GM19023 (cell line): ENCODE results near the gene UXT.
"Not testable (repeated sequence)": the region's sequence is repeated elsewhere in the genome, so short reads cannot be mapped to it uniquely, and the experiment has no call there.

Source experiments
- ATAC-seq: cut with Tn5 transposase; IDR thresholded peaks from one replicate; pipeline ENCODE4 v1.9.1; 2021; ENCODE audit warnings: mild to moderate bottlenecking, moderate library complexity; ENCODE audit not compliant: unreplicated experiment

UXT gene

GRCh38 chrX:47618923-47619485 is 40.0 kb downstream of the UXT start:
- ATAC-seq: no peak

GRCh38 chrX:47614618-47615017 is 44.4 kb downstream of the UXT start:
- ATAC-seq: no peak

- no peak for ATAC-seq
Observed at GRCh38 chrX:47613082-47613481, 45.9 kb downstream of the UXT start.

GRCh38 chrX:47612418-47612817 is 46.6 kb downstream of the UXT start:
- ATAC-seq: no peak

GRCh38 chrX:47611926-47612325 is 47.1 kb downstream of the UXT start:
- ATAC-seq: no peak

- no peak for ATAC-seq
Observed at GRCh38 chrX:47611489-47611888, 47.5 kb downstream of the UXT start.

- ATAC-seq: no peak
Observed at GRCh38 chrX:47610511-47610910, 48.5 kb downstream of the UXT start.

GRCh38 chrX:47608130-47608810 is 50.7 kb downstream of the UXT start:
- ATAC-seq: no peak

- no peak for ATAC-seq
Observed at GRCh38 chrX:47607091-47607490, 51.9 kb downstream of the UXT start.

- no peak for ATAC-seq
Observed at GRCh38 chrX:47605024-47605423, 54.0 kb downstream of the UXT start.

- not testable (repeated sequence) for ATAC-seq
Observed at GRCh38 chrX:47603125-47603524, 55.9 kb downstream of the UXT start.
